ENCODE results near the gene WDR12.
A peak's percentile ranks its signal among the peaks of the same experiment; 100 is the strongest.
"Not testable (repeated sequence)": the region's sequence is repeated elsewhere in the genome, so short reads cannot be mapped to it uniquely, and the experiment has no call there.

WDR12 gene

DNA sequence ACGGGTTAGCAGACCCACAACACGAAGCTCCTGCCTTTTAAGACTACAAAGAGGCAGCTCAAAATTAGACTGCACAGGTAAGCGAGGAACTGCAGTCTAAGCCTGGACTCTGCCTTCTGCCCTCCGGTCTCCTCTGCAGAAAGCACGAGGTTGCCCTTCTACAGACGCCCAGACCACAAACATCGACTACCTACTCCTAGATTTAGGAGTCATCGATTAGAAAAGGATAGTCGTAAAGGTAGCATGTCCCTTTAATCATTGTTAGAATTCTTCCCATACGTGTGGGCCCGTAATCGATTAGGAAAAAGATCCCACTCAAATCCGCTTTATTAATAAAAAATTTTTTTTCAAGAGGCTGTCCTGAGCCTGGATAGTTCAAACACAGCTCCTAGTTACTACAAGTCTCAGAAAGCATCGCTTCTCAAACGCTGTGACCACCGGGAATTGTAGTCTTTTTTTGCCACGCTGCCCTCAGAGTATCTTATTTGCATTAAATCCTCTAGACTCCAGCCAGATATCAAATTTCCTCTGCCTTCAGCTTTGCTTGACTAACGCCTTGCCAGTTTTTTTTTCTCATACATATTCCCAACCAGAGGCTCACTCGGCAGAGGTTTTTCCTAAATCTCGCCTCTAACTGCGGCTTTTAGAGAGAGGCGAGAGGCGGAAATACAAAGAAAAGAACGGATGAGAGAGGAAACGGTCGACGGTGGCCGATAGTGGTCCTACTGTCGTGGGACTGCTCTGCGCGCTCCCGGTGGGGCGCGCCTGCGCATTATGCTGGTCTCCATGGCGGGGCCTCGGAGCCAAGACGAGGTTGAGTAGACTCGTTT is at the start of gene WDR12, which contains the start of gene CARF:
Gene WDR12 (minus strand): TSS at position 162 of the 830 bp plus-strand sequence. CDS start 197 bp downstream, outside the sequence.
Gene CARF (plus strand): TSS at position 764 of the 830 bp plus-strand sequence. CDS start 29,628 bp downstream, outside the sequence.
- peak; percentile 86 for DNase-seq

- no peak for DNase-seq
Observed at GRCh38 chr2:202960524-202960923, 49.1 kb upstream of the WDR12 start.

GRCh38 chr2:202950592-202950991 is 39.1 kb upstream of the WDR12 start:
- DNase-seq = no peak

GRCh38 chr2:202949333-202949732 is 37.9 kb upstream of the WDR12 start:
- not testable (repeated sequence) for DNase-seq

DNA sequence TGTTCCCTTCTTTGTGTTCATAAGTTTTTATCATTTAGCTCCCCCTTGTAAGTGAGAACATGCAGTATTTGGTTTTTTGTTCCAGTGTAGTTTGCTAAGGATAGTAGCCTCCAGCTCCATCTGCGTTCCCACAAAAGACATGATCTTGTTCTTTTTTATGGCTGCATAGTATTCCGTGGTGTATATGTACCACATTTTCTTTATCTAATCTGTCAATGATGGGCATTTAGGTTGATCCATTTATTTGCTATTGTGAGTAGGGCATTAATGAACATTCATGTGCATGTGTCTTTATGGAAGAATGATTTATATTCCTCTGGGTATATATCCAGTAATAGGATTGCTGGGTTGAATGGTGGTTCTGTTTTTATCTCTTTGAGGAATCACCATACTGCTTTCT is 34.0 kb upstream of the WDR12 start:
- no peak for DNase-seq

- DNase-seq = no peak
Observed at GRCh38 chr2:202944816-202945215, 33.3 kb upstream of the WDR12 start.

DNA sequence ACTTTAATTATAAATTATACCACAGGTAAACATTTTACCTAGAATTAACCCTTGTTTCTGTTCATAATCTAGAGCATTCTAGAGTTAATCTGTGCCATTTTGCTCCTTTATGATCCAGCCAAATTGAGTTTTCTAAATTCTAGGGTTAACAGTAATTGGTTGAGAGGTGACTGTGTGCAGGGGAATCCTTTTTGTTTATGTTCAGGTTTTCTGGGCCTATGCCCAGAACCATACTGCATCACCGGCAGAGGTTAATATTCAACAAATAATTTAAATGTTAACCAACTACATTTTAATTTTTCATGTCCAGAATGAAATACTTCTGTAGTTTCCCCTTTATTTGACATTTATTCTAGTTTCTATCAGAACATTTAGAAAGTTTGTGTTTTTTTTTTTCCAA is 32.9 kb upstream of the WDR12 start:
- no peak for DNase-seq

DNA sequence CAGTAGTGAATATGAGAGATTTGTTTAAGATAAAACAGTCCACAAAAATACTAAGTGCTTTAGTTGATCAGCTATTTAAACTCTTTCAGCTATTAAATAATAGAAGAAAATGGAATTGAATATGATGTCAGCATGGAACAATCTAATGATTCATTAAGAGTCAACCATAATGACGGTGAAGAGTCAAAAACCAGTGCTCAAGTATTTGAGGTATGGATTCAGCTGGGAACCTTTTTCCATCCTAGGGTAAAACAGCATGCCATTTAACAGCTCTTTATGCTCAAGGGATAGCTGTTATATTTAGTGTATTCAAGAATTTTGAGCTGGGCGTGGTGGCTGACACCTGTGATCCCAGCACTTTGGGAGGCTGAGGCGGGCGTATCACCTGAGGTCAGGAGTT is 30.3 kb upstream of the WDR12 start:
- no peak for DNase-seq

- no peak for DNase-seq
Observed at GRCh38 chr2:202938960-202939359, 27.5 kb upstream of the WDR12 start.

GRCh38 chr2:202934456-202934855 is 23.0 kb upstream of the WDR12 start:
- no peak for DNase-seq

GRCh38 chr2:202933958-202934357 is 22.5 kb upstream of the WDR12 start:
- no peak for DNase-seq

DNA sequence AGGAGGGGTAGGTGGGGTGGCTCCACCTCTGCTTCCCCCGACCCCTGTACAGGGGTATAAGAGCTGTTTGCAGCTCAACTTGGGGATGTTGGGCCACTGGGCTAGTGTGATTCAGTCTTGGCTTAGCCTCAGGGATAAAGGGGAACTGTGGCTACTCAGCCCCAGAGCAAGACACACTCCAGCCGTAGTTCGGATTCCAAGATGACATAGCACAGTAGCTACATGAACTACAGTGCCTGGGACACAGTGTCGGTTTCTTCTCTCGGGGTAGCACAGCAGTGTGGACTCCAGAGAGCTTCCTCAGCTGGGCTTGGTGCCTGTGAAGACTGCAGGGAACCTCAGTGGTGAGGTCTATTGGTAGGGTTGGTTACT is 21.7 kb upstream of the WDR12 start:
- no peak for DNase-seq

GRCh38 chr2:202932425-202933138 is 21.1 kb upstream of the WDR12 start:
- DNase-seq = no peak

DNA sequence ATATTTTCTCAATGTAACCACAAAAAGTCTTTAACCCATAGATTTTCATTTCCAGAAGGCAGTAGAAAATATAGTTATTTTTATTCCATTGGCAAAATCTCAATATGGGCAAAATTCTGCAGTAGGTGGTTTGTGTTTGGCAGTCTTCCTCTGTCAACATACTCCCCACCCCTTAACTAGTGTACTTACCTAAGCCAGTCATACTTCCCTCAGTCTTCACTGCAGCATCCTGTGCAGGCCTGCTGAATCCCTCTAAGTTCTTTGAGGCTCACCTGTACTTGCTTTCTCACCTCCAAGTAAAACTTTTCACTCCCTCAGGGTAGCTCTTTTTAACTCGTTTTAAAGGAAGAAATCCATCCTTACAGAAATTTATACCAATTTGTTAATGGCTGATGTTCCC is 7.4 kb upstream of the WDR12 start:
- no peak for DNase-seq

GRCh38 chr2:202912342-202913201 is 1.1 kb upstream of the WDR12 start:
- DNase-seq = not testable (repeated sequence)

DNA sequence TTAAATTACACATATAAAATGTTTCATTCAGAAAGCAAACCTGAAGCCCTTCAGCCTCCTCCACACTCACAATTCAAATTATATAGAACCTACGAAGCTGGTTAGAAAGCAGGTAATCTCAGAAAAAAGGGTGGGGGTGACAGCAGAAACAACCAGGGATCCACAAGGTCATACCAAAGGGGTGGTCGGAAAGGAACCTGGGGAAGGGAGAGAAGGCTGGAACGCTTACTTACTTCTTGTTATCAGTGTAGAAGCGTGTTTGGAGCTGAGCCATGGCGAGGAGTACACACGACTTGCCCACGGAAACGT is 316 bp downstream of the WDR12 start:
- DNase-seq = no peak

DNA sequence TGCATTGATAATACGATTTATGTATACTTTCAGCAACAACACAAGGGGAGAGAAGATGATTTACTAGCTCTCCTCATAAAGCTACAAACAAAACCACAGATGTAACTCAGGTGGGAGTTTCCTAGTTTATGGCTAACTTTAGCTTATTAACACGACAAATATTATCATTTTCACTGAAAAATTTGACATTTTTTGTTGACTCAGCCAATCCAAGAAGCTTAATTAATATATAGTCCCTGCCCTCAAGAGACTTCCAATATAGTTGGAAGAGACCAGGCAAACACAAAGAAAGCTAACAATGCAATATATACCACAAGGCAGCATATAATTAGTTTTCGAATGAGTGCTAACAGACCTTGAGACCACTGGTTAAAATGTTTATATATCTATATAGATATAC is 775 bp downstream of the WDR12 start:
- DNase-seq = no peak

- DNase-seq = not testable (repeated sequence)
Observed at GRCh38 chr2:202910250-202910649, 1.2 kb downstream of the WDR12 start.

DNA sequence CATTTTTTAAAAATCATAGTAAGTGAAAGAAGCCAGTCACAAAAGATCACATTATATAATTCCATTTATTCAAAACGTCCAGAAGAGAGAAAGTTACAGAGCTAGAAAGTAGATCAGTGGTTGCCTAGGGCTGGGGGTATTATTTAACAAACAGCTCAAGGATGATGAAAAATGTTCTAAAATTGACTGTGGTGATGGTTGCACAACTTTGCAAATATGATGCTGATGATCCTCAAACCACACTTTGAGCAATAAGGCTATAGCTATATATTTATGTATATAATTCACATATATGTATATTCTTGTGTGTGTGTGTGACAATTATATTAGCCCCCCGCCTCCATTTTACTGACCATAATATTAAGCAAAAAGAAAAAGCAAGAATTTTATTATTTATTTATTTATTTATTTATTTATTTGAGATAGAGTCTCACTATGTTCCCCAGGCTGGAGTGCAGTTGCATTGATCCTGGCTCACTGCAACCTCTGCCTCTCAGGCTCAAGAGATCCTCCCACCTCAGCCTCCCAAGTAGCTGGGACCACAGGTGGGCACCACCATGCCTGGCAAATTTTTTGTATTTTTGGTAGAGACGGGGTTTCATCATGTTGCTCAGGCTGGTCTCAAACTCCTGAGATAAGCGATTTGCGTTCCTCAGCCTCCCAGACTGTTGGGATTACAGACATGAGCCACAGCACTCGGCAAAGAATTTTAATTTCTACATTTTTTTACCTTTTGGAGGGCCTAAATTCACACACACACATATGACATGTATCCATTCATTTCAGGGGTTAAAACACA is 1.9 kb downstream of the WDR12 start:
- no peak for DNase-seq

DNA sequence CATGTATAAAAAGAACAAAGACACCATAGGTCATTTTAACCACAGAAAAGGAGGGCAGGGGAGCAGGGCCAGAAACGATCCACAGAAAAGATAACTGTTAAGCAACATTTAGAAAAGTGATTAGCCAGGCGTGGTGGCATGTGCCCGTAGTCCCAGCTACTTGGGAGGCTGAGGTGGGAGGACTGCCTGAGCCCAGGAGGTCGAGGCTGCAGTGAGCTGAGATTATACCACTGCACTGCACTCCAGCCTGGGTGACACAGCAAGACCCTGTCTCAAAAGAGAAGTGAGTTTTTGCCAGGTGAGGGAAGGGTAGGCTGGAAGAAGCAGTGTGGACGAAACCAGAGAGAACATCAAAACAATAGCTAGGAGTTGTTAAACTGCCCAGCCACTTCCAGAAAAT is 3.3 kb downstream of the WDR12 start:
- no peak for DNase-seq

DNA sequence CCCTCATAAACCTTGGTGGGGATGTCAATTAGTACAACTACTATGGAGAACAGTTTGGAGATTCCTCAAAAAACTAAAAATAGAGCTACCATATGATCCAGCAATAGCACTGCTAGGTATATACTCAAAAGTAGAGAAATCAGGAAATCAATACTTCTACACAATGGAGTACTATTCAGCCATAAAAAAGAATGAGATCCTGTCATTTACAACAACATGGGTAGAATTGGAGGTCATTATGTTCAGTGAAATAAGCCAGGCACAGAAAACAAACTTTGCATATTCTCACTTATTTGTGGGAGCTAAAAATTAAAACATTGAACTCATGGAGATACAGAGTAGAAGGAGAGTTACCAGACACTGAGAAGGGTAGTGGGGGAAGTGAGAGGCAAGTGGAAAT is 6.0 kb downstream of the WDR12 start:
- not testable (repeated sequence) for DNase-seq

DNA sequence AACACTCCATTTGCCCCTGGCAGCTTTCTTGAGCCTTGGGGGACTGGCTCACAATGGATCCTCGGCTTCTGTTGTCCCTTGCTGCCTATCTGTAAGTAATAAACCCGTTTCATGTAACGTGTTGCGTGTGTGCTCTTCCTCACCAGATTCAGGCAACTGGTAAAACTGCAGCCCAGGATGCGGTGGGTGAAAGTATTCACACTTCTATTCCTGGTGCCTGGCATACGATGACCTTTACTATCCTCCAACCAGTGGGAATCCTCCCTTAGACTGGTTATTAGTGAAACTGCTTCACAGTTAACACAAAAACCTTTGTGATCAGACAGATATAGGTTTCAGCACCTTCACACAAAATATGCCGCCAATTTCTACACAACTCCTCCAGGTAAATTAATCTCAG is 26.3 kb downstream of the WDR12 start:
- no peak for DNase-seq

All from NCI-H524 treated with DMSO at 0.1 percent for 48 hours (cell line).